ENCODE results near the gene PTPRM.

- no peak for TF ChIP-seq CTCF (conservative IDR thresholded peaks at IDR 0.05; ENCODE audit: low read depth, low read length)
- TF ChIP-seq EZH2 (IDR thresholded peaks at IDR 0.05; ENCODE audit: borderline replicate concordance, low read depth, low read length, poor library complexity, severe bottlenecking): no peak
These were observed 467.6 kb downstream of the PTPRM start for GRCh38 chr18:8034674-8035073.
